Measurements from ENCODE around the gene ZNF761.
"Not testable (repeated sequence)": the region's sequence is repeated elsewhere in the genome, so short reads cannot be mapped to it uniquely, and the experiment has no call there.

ZNF761 gene

GRCh38 chr19:53431399-53432087 lies at the start of gene ZNF761:
Gene ZNF761 (plus strand): TSS chr19:53431984. CDS start chr19:53447269, 15,285 bp downstream.
- peak; percentile 73 for DNase-seq (ENCODE audit: low spot score)

DNA sequence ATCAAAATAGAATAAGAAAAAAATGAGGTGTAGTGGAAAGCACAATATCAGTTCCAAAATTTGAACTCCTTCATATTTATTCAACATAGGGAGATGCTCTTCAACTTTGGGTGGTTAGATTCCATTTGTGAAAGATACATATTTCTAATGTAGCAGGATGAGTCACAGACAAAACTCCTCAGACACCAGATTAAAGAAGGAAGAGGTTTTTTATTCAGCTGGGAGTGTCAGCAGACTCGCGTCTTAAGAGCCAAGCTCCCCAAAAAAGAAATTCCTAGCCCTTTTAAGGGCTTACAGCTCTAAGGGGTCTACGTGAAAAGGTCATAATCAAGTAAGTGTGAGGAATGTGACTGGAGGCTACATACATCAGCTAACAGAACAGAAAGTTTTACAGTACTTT lies 43.6 kb upstream of the ZNF761 start:
- no peak for DNase-seq (ENCODE audit: low spot score)

DNA sequence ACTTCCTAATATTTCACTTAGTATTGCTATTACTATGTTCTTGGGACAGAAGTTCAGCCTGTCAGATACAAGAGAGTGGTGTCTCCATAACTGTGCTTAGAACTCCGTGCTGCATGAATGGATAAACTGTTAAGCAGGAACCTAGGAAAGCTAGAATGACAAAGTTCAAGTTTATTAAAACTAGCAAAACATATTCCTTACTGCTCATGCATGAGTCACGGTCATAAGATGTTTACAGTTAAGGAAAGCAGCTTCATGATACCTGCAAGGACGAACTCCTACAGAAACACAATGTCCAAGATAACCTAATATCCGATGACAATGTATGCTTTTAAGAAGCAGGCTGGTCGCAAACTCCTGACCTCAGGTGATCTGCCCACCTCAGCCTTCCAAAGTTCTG lies 42.9 kb upstream of the ZNF761 start:
- no peak for DNase-seq (ENCODE audit: low spot score)

- no peak for DNase-seq (ENCODE audit: low spot score)
Observed at GRCh38 chr19:53389571-53389970, 42.2 kb upstream of the ZNF761 start.

GRCh38 chr19:53389978-53390377 lies 41.8 kb upstream of the ZNF761 start:
- no peak for DNase-seq (ENCODE audit: low spot score)

DNA sequence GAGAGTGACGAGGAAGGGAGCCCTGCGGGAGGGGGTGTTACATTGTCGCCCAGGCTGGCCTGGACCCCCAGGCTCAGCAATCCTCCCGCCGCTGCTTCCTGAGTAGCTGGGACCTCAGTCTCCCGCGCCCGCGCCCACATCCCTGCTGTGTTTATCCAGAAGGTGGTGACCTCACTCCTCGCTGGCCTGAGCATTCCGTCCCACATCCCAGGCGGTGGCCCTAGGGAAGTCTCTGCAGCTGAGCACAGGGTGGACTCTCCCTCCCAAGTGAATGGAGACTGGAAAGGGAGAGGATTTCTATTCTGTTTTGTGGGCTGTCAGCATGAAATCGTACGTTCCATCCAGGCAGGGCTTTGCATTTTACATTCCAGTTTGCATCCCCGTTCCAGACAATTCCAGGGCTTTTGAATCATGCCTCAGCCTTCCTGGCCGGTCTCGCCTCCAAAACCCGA lies 37.2 kb upstream of the ZNF761 start:
- DNase-seq (ENCODE audit: low spot score), result no peak

GRCh38 chr19:53394974-53395839 lies 36.6 kb upstream of the ZNF761 start, which contains the start of gene ZNF765:
Gene ZNF765 (plus strand): TSS chr19:53395149. CDS start chr19:53398016, 2,867 bp downstream.
- peak; percentile 73 for DNase-seq (ENCODE audit: low spot score)

GRCh38 chr19:53395840-53396524 lies 35.8 kb upstream of the ZNF761 start:
- DNase-seq (ENCODE audit: low spot score), result not testable (repeated sequence)

GRCh38 chr19:53396525-53396868 lies 35.3 kb upstream of the ZNF761 start:
- DNase-seq (ENCODE audit: low spot score), result no peak

GRCh38 chr19:53397918-53398317 lies 33.9 kb upstream of the ZNF761 start:
- not testable (repeated sequence) for DNase-seq (ENCODE audit: low spot score)

GRCh38 chr19:53409505-53410204 lies 22.1 kb upstream of the ZNF761 start:
- DNase-seq (ENCODE audit: low spot score), result no peak

- not testable (repeated sequence) for DNase-seq (ENCODE audit: low spot score)
Observed at GRCh38 chr19:53420520-53421315, 11.1 kb upstream of the ZNF761 start.

DNA sequence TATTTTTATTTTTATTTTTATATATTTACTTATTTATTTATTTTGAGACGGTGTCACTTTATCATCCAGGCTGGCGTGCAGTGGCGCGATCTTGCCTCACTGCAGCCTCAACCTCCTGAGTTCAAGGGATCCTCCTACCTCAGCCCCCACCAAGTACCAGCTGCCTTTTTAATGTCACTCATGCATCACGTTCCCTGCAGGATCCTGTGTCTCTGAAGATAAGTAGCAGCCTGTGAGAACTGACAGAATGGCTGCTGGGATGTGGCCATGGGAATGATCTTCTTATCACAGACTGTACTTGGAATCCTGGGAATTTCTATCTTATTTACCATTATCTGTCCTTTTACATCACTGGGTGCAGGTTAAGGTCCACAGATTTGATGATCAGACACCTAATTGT lies 9.2 kb upstream of the ZNF761 start:
- DNase-seq (ENCODE audit: low spot score), result no peak

DNA sequence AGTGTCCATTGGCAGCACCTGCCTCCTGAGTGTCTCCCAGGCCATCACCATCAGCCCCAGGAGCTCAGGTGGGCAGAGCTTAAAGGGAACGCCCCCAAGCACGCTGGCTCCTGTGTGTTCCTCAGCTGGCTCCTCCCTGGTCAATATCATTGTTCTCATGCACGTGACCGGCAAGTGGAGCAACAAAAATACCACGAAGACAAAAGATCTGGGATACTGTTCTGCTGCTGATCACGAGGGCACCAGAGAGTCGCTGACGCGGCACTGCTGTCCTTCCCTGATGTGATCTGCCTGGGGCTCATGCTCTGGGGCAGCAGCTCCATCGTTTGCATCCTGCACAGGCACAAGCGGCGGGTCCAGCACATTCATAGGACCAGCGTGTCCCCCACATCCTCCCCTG lies 8.7 kb upstream of the ZNF761 start:
- DNase-seq (ENCODE audit: low spot score), result not testable (repeated sequence)

DNA sequence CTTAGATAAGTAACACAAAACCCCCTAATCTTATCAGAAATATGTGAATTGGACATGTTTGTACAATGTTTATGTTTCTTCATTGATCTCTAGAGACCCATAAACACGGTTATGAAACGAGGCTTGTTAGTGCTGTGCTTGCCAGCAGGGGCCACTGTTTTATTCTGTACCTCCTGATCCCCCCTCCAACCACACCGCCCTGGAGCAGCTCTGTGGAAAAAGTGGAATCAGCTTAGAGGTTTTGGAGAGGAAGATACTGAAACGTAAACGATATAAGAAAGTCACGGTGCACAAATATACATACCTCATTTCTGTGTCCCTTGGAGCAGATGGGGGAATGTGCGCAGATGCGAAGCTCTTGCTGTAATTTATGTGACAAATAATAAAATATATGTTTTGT lies 8.1 kb upstream of the ZNF761 start:
- not testable (repeated sequence) for DNase-seq (ENCODE audit: low spot score)

DNA sequence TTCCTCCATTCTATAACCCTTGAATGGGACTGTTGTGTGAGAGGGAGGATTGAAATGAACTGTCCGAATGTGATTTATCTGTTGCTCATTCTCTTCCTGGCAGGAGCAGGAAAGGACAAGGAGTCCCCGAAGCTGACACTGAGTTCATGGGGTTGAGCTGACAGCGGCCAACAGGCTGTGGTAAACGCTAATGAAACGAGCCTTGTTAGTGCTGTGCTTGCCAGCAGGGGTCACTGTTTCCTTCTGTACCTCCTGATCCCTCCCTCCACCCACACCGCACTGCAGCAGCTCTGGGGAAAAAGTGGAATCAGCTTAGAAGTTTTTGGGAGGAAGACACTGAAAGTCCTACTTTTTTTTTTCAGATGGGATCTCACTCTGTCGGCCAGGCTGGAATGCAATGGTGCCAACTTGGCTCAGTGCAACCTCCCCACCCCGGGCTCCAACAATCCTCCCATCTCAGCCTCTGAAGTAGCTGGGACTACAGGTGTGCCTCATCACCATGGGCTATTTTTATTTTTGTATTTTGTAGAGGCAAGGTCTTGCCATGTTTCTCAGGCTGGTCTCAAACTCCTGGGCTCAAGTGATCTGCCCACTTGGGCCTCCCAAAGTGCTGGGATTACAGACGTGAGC lies 6.7 kb upstream of the ZNF761 start:
- peak; percentile 7 for DNase-seq (ENCODE audit: low spot score)

- no peak for DNase-seq (ENCODE audit: low spot score)
Observed at GRCh38 chr19:53432088-53432661, 391 bp downstream of the ZNF761 start.

DNA sequence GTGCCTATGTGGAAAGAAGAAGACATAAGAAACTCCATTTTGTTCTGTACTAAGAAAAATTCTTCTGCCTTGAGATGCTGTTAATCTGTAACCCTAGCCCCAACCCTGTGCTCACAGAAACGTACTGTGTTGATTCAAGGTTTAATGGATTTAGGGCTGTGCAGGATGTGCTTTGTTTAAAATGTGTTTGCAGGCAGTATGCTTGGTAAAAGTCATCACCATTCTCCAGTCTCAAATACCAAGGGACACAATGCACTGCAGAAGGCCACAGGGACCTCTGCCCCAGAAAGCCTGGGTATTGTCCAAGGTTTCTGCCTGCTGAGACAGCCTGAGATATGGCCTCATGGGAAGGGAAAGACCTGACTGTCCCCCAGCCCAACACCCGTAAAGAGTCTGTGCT lies 12.0 kb downstream of the ZNF761 start:
- not testable (repeated sequence) for DNase-seq (ENCODE audit: low spot score)

DNA sequence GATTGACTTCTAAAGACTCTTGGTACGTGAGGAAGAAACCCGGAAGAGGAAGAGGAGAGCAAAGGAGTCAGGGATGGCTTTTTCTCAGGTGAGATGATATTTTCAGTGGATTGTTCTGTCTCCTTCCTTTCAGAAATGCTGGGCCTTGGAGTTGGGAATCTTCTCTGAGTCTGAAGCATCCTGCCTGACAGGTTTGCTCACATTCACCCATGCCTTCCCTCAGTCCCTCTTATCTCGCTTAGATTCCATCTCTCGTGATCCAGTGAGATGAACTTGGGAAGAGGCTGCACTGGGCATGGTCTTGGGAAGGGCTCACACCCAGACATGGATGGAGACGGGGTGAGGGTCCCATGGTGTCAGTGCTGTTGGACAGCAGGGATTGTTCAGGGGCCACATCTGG lies 15.4 kb downstream of the ZNF761 start:
- not testable (repeated sequence) for DNase-seq (ENCODE audit: low spot score)

GRCh38 chr19:53455828-53456227 lies 24.0 kb downstream of the ZNF761 start:
- no peak for DNase-seq (ENCODE audit: low spot score)
